ENCODE measurements around the gene TAF6L. TPM values are rescaled to one million over a fixed set of nuclear protein-coding genes. Genes with fewer than 3 reads are reported as not detected.
"Not testable (repeated sequence)": the region's sequence is repeated elsewhere in the genome, so short reads cannot be mapped to it uniquely, and the experiment has no call there.

The TAF6L gene
- total RNA-seq, 1 experiment from 2014 or later, result 22.9 TPM

- Histone ChIP-seq H3K4me3 (peak overlapping the region; percentile 85), H3K36me3 (peaks cover 8% of the 10 kb centered on the region), H3K27me3 (no peaks in the 10 kb centered on the region), H3K9me3 (no peaks in the 10 kb centered on the region)
- DNase-seq, result no peak
These were observed 18.0 kb upstream of the TAF6L start for GRCh38 chr11:62752994-62753735.

GRCh38 chr11:62753736-62754603, 17.2 kb upstream of the TAF6L start, which contains the start of gene ZBTB3:
Gene ZBTB3 (minus strand): TSS chr11:62754160. CDS start chr11:62753664, 496 bp downstream.
- H3K9me3 ChIP-seq, result no peaks in the 10 kb centered on the region
- H3K27me3 ChIP-seq, result no peaks in the 10 kb centered on the region
- peak within 1 kb of the TSS; percentile 85 for H3K4me3 ChIP-seq
- DNase-seq, result peak; percentile 98
- H3K36me3 ChIP-seq, result peaks cover 8% of the 10 kb centered on the region

GRCh38 chr11:62755086-62755615, 16.0 kb upstream of the TAF6L start:
- H3K27me3 ChIP-seq, result no peaks in the 10 kb centered on the region
- peaks cover 6% of the 10 kb centered on the region; the same call in 1 of the 2 replicates for H3K36me3 ChIP-seq
- H3K9me3 ChIP-seq, result no peaks in the 10 kb centered on the region
- no peak for DNase-seq
- no peak overlapping the region for H3K4me3 ChIP-seq

DNA sequence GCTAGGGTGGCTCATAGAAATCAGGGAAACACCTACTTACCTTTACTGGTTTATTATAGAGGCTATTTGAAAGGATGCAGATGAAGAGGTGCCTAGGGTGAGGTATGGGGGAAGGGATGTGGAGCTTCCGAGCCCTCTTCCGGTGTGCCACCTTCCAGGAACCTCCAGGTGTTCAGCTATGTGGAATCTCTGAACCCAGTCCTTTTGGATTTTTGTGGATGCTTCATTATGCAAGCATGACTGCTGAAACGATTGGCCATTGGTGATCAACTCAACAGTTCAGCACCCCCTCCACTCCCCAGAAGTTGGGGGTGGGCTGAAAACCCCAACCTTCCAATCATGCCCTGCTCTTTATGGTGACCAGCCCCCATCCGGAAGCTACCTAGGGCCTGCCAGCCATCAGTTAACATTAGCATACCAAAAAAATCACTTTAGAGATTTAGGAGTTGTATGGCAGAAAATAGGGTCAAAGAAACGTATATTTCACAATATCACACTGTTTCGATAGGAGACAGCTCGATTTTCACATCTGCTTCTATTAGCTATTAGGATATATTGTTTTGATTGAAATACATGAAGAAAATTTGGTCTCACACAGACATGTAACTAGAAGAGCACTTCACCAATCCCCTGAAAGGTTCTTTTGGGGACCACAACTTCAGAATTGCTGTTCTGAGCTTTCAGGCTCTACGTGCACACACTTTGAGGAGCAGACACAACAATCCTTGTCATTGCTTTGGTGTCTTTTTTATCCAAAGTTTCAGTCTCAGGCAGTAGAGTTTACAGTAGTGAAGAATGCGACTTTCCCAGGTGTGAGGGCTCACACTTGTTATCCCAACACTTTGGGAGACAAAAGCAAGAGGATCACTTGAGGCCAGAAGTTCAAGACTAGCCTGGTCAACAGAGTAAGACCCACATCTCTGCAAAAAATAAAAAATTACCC, 13.1 kb upstream of the TAF6L start:
- peaks cover 4% of the 10 kb centered on the region; the same call in 1 of the 2 replicates for H3K36me3 ChIP-seq
- no peaks in the 10 kb centered on the region for H3K27me3 ChIP-seq
- no peak overlapping the region for H3K4me3 ChIP-seq
- no peaks in the 10 kb centered on the region for H3K9me3 ChIP-seq
- DNase-seq, result no peak

- not testable (repeated sequence) for H3K27me3 ChIP-seq, DNase-seq, H3K9me3 ChIP-seq
- peaks cover 15% of the 10 kb centered on the region for H3K36me3 ChIP-seq
- peak overlapping the region; percentile 95 for H3K4me3 ChIP-seq
These were observed 10.3 kb upstream of the TAF6L start for GRCh38 chr11:62760867-62761227.

- Histone ChIP-seq H3K36me3 (peaks cover 4% of the 10 kb centered on the region), H3K27me3 (no peaks in the 10 kb centered on the region), H3K4me3 (peak overlapping the region; percentile 61), H3K9me3 (no peaks in the 10 kb centered on the region)
- peak; percentile 32 for DNase-seq
These were observed 435 bp upstream of the TAF6L start for GRCh38 chr11:62770778-62771143.

- Histone ChIP-seq H3K27me3 (no peaks in the 10 kb centered on the region), H3K36me3 (peaks cover 2% of the 10 kb centered on the region), H3K9me3 (no peaks in the 10 kb centered on the region), H3K4me3 (no peak overlapping the region)
- no peak for DNase-seq
These were observed 3.2 kb downstream of the TAF6L start for GRCh38 chr11:62774407-62774806.

- no peaks in the 10 kb centered on the region for H3K9me3 ChIP-seq
- H3K36me3 ChIP-seq, result peaks cover 9% of the 10 kb centered on the region
- no peak for DNase-seq
- no peak overlapping the region for H3K4me3 ChIP-seq
- no peaks in the 10 kb centered on the region for H3K27me3 ChIP-seq
These were observed 4.5 kb downstream of the TAF6L start for GRCh38 chr11:62775646-62776045.

DNA sequence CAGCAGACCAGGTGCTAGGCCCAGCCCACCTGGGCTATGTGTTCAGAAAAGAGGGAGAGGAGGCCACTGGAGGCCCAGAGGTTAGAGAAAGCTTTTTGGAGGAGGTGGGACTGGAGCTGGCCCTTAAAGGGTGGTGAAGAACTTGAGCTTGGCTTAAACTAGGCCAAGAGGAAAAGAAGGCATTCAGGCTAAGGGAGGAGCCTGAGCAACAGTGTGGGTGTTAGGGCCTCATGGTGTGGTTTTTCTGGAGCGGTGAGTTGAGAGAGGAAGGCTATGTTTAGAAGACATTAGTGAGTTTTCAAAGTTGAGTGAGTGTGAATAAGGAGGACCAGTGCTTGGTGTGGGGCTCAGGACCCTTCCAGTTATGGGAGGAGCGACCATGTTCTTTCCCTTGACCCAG, 6.2 kb downstream of the TAF6L start:
- no peak overlapping the region for H3K4me3 ChIP-seq
- no peak for DNase-seq
- H3K36me3 ChIP-seq, result peaks cover 9% of the 10 kb centered on the region
- no peaks in the 10 kb centered on the region for H3K27me3 ChIP-seq
- H3K9me3 ChIP-seq, result no peaks in the 10 kb centered on the region

- Histone ChIP-seq H3K9me3 (no peaks in the 10 kb centered on the region), H3K4me3 (no peak overlapping the region), H3K27me3 (no peaks in the 10 kb centered on the region), H3K36me3 (peaks cover 15% of the 10 kb centered on the region)
- DNase-seq, result no peak
These were observed 7.2 kb downstream of the TAF6L start for GRCh38 chr11:62778441-62778840.

DNA sequence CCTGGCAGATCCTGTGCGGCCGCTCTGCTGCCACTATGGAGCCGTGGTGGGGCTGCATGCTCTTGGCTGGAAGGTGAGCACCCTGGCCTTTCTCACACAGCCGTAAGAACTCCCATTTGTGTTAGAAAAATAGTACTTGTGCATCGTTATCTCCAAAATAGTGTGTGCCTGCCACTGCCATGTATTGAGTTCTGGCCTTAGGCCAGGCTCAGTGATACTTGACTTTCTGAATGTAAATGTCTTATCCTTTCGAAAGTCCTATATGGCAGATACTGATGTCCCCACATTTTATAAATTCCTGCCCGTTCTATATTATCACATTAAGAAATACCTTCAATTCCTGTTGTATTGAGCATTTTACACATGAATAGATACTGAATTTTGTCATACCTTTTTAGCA, 11.6 kb downstream of the TAF6L start:
- Histone ChIP-seq H3K4me3 (no peak overlapping the region), H3K27me3 (no peaks in the 10 kb centered on the region), H3K36me3 (peaks cover 19% of the 10 kb centered on the region), H3K9me3 (no peaks in the 10 kb centered on the region)
- DNase-seq, result no peak

GRCh38 chr11:62786318-62787004, 15.3 kb downstream of the TAF6L start:
- H3K4me3 ChIP-seq, result peak overlapping the region; percentile 71

GRCh38 chr11:62787005-62787759, 16.0 kb downstream of the TAF6L start, which contains the start of gene TMEM179B:
Gene TMEM179B (plus strand): TSS chr11:62787402. CDS start chr11:62787432, 30 bp downstream.
- Histone ChIP-seq H3K36me3 (peaks cover 37% of the 10 kb centered on the region), H3K4me3 (peak within 1 kb of the TSS; percentile 71), H3K27me3 (no peaks in the 10 kb centered on the region), H3K9me3 (no peaks in the 10 kb centered on the region)
- DNase-seq, result peak; percentile 97

More at GRCh38 chr11:62786318-62787004, 15.3 kb downstream of the TAF6L start:
- Histone ChIP-seq H3K9me3 (no peaks in the 10 kb centered on the region), H3K27me3 (no peaks in the 10 kb centered on the region), H3K36me3 (peaks cover 31% of the 10 kb centered on the region)
- DNase-seq, result peak; percentile 82

- DNase-seq, result no peak
- peaks cover 42% of the 10 kb centered on the region for H3K36me3 ChIP-seq
- H3K4me3 ChIP-seq, result no peak overlapping the region
- no peaks in the 10 kb centered on the region for H3K9me3 ChIP-seq
- H3K27me3 ChIP-seq, result no peaks in the 10 kb centered on the region
These were observed 17.8 kb downstream of the TAF6L start for GRCh38 chr11:62788991-62789390.

DNA sequence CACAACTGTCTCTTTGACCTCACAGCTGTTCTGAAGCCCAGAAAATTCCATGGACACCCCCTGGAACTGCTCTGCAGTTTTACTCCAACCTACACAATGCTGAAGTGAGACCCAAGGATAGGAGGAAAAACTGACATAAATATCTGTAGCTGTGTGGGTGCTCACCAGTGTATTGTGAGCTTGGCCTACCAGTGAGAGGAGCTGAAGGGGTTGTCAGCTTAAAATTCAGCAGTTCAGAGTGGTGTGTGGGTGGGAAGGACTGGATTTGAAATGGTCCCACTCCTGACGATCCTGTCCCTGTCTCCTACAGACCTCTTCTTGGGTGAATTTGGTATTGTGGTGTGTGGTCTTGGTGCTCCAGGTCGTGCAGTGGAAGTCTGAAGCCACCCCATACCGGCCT, 18.4 kb downstream of the TAF6L start:
- H3K27me3 ChIP-seq, result no peaks in the 10 kb centered on the region
- no peaks in the 10 kb centered on the region for H3K9me3 ChIP-seq
- H3K36me3 ChIP-seq, result peaks cover 47% of the 10 kb centered on the region
- no peak for DNase-seq
- H3K4me3 ChIP-seq, result no peak overlapping the region

Measured in MG63 (cell line).